Vagina (tissue), 2 donors: ENCODE measurements around the gene CMPK1. TPM values are rescaled to one million over a fixed set of nuclear protein-coding genes. Genes with fewer than 3 reads are reported as not detected.

Source experiments
- DNase-seq, 2 donors: peaks; one replicate each; pipeline ENCODE4 v3.0.0-alpha.2; 2017; ENCODE audit errors: extremely low spot score in 2 of 2
- H3K27ac ChIP-seq: fragments of 200-600 bp; sonication (generic); one replicate; pipeline ENCODE4 v1.5.1; 2019
- H3K27me3 ChIP-seq: fragments of 200-600 bp; sonication (generic); one replicate; pipeline ENCODE4 v1.5.1; 2019
- H3K36me3 ChIP-seq, 2 donors: fragments of 200-600 bp; sonication (generic); one replicate each; pipeline ENCODE4 v1.5.1; 2017 to 2019
- H3K4me1 ChIP-seq: fragments of 200-600 bp; sonication (generic); one replicate; pipeline ENCODE4 v1.5.1; 2019
- H3K4me3 ChIP-seq, 2 donors: fragments of 200-600 bp; sonication (generic); 1 replicate in 1 of 2; 2 replicates in 1 of 2; pipeline ENCODE4 v1.5.1; 2016 to 2019
- H3K9me3 ChIP-seq: fragments of 200-600 bp; sonication (generic); one replicate; pipeline ENCODE4 v1.5.1; 2019
- POLR2A ChIP-seq, 2 donors: fragments of 450-650 bp; IDR thresholded peaks; one replicate each; pipeline ENCODE4 v1.6.1; 2017; ENCODE audit warnings: antibody characterized with exemption in 2 of 2, mild to moderate bottlenecking in 2 of 2, moderate library complexity in 2 of 2
- POLR2AphosphoS5 ChIP-seq, 2 donors: sonication (generic); formaldehyde crosslinking; IDR thresholded peaks; one replicate each; pipeline ENCODE4 v1.9.0; 2017; ENCODE audit warnings: antibody characterized with exemption in 2 of 2, mild to moderate bottlenecking in 2 of 2, low read depth in 1 of 2; ENCODE audit not compliant: insufficient read depth in 1 of 2
- intact Hi-C: fragments of 100-400 bp; cut with DNase I; formaldehyde crosslinking; loops from one replicate; pipeline ENCODE4 v1.15.1; 2023
- total RNA-seq: library from RNA; depleted of rRNA; stranded (reverse); fragments of >200 nt; gene quantifications from one replicate; pipeline ENCODE4 v1.2.3, GENCODE V29; 2016
- TF ChIP-seq, protein P1 (sequence below), 3 experiments: fragments of 450-650 bp in 2 of 3; fragments of 200-600 bp in 1 of 3; sonication (generic) in 1 of 3; IDR thresholded peaks; one replicate each; pipeline ENCODE4 v1.5.1; 2017 to 2019; ENCODE audit warnings: antibody characterized with exemption in 3 of 3, mild to moderate bottlenecking in 2 of 3, moderate library complexity in 2 of 3

Gene CMPK1
- total RNA-seq, 1 donor from 2014 or later = 79.3 TPM

DNA sequence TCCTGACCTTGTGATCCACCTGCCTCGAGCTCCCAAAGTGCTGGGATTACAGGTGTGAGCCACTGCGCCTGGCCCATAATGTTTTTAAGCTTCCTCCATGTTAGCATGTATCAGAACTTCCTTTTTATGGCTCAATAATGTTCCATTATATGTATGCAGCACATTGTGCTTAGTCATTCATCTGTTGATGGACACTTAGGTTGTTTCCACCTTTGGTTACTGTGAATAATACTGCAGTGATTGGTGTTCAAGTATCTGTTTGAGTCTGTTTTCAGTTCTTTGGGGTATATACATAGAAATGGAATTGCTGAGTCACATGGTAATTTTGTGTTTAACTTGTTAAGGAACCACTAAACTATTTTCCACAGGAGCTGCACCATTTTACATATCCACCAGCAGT, 17.7 kb downstream of the CMPK1 start:
- H3K4me1 ChIP-seq = peaks cover 5% of the 10 kb centered on the region

GRCh38 chr1:47361380-47361779, 27.8 kb downstream of the CMPK1 start:
- no peaks in the 10 kb centered on the region for H3K27me3 ChIP-seq
- H3K36me3 ChIP-seq = no peaks in the 10 kb centered on the region
- TF ChIP-seq POLR2A (IDR thresholded peaks at IDR 0.05) = no peak
- TF ChIP-seq, protein P1, sequence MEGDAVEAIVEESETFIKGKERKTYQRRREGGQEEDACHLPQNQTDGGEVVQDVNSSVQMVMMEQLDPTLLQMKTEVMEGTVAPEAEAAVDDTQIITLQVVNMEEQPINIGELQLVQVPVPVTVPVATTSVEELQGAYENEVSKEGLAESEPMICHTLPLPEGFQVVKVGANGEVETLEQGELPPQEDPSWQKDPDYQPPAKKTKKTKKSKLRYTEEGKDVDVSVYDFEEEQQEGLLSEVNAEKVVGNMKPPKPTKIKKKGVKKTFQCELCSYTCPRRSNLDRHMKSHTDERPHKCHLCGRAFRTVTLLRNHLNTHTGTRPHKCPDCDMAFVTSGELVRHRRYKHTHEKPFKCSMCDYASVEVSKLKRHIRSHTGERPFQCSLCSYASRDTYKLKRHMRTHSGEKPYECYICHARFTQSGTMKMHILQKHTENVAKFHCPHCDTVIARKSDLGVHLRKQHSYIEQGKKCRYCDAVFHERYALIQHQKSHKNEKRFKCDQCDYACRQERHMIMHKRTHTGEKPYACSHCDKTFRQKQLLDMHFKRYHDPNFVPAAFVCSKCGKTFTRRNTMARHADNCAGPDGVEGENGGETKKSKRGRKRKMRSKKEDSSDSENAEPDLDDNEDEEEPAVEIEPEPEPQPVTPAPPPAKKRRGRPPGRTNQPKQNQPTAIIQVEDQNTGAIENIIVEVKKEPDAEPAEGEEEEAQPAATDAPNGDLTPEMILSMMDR (IDR thresholded peaks at IDR 0.05) = no peak
- no peak for TF ChIP-seq POLR2AphosphoS5 (IDR thresholded peaks at IDR 0.05; ENCODE audit: insufficient read depth in 1 of 2, low read depth in 1 of 2)
- H3K27ac ChIP-seq = no peak overlapping the region
- intact Hi-C loops = no loop called here
- H3K4me3 ChIP-seq = no peak overlapping the region
- DNase-seq = no peak
- H3K9me3 ChIP-seq = no peaks in the 10 kb centered on the region
- peaks cover 4% of the 10 kb centered on the region for H3K4me1 ChIP-seq

More for the DNA sequence above, 17.7 kb downstream of the CMPK1 start:
- H3K4me3 ChIP-seq = no peak overlapping the region
- intact Hi-C loops = no loop called here
- no peaks in the 10 kb centered on the region for H3K36me3 ChIP-seq
- H3K27ac ChIP-seq = no peak overlapping the region
- TF ChIP-seq POLR2A (IDR thresholded peaks at IDR 0.05) = no peak
- no peak for TF ChIP-seq POLR2AphosphoS5 (IDR thresholded peaks at IDR 0.05; ENCODE audit: insufficient read depth in 1 of 2, low read depth in 1 of 2)
- H3K27me3 ChIP-seq = no peaks in the 10 kb centered on the region
- no peaks in the 10 kb centered on the region for H3K9me3 ChIP-seq
- DNase-seq = no peak

GRCh38 chr1:47362828-47363227, 29.2 kb downstream of the CMPK1 start:
- intact Hi-C loops = no loop called here
- Histone ChIP-seq H3K4me1 (peaks cover 4% of the 10 kb centered on the region), H3K27me3 (no peaks in the 10 kb centered on the region), H3K27ac (no peak overlapping the region), H3K4me3 (no peak overlapping the region), H3K36me3 (no peaks in the 10 kb centered on the region), H3K9me3 (no peaks in the 10 kb centered on the region)
- DNase-seq = no peak
- no peak for TF ChIP-seq POLR2AphosphoS5 (IDR thresholded peaks at IDR 0.05; ENCODE audit: insufficient read depth in 1 of 2, low read depth in 1 of 2)
- TF ChIP-seq POLR2A (IDR thresholded peaks at IDR 0.05) = no peak
- TF ChIP-seq, protein P1 (IDR thresholded peaks at IDR 0.05) = no peak

GRCh38 chr1:47367651-47368050, 34.1 kb downstream of the CMPK1 start:
- H3K27me3 ChIP-seq = no peaks in the 10 kb centered on the region
- H3K36me3 ChIP-seq = peaks cover 0 to 35% of the 10 kb centered on the region in 2 donors
- no peak overlapping the region for H3K27ac ChIP-seq
- intact Hi-C loops = no loop called here
- H3K4me3 ChIP-seq = no peak overlapping the region
- H3K4me1 ChIP-seq = peaks cover 4% of the 10 kb centered on the region
- no peak for TF ChIP-seq POLR2A (IDR thresholded peaks at IDR 0.05)
- TF ChIP-seq, protein P1 (IDR thresholded peaks at IDR 0.05) = no peak
- TF ChIP-seq POLR2AphosphoS5 (IDR thresholded peaks at IDR 0.05; ENCODE audit: insufficient read depth in 1 of 2, low read depth in 1 of 2) = no peak
- no peaks in the 10 kb centered on the region for H3K9me3 ChIP-seq
- DNase-seq = no peak

DNA sequence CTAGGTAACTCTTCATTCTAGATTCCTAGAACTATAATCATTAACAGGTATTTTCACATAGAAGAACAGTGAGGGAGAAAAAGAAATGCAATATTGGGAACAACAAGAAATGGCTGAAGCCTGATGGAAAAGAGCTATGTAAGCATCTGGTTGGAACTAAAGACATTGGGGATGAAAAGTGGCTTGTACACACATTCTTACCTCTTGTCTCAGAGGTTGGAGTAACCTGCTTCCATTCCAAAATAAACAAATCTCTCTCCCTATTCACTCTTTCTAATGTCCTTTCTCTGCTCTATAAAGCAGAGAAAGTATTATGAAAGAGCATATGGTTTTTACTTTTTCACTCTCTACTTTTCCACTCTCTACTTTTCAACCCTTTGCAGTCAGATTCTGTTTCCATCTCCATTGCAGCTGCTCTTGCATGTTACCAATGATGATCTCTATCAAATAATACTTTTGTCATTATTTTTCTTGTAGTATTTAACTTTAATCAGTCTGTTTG, 37.5 kb downstream of the CMPK1 start:
- Histone ChIP-seq H3K4me1 (no peaks in the 10 kb centered on the region), H3K4me3 (no peak overlapping the region), H3K27me3 (no peaks in the 10 kb centered on the region), H3K9me3 (no peaks in the 10 kb centered on the region), H3K36me3 (peaks cover 0 to 67% of the 10 kb centered on the region in 2 donors), H3K27ac (no peak overlapping the region)
- intact Hi-C loops = no loop called here
- no peak for DNase-seq
- TF ChIP-seq, protein P1 (IDR thresholded peaks at IDR 0.05) = no peak
- TF ChIP-seq POLR2AphosphoS5 (IDR thresholded peaks at IDR 0.05; ENCODE audit: insufficient read depth in 1 of 2, low read depth in 1 of 2) (no peak), POLR2A (IDR thresholded peaks at IDR 0.05) (no peak)
